Measurements from ENCODE around the gene PDE10A. TPM values are rescaled to one million over a fixed set of nuclear protein-coding genes. Genes with fewer than 3 reads are reported as not detected.

PDE10A gene
- total RNA-seq, 1 donor: 5.6 TPM

GRCh38 chr6:165308926-165309731, 353.9 kb downstream of the PDE10A start, which contains the start of gene C6orf118:
TSS of gene C6orf118 (minus strand) at chr6:165309605. CDS start at chr6:165309586, 19 bp downstream.
- no peak for TF ChIP-seq CTCF (IDR thresholded peaks at IDR 0.05; ENCODE audit: insufficient read depth, low read depth, low read length)
- peak; percentile 59 for DNase-seq (ENCODE audit: low read depth)

GRCh38 chr6:165306955-165307354, 356.1 kb downstream of the PDE10A start:
- H3K4me3 ChIP-seq (ENCODE audit: low read depth, low read length): no peak overlapping the region
- TF ChIP-seq CTCF (IDR thresholded peaks at IDR 0.05; ENCODE audit: insufficient read depth, low read depth, low read length): no peak
- no peak for DNase-seq (ENCODE audit: low read depth)

More at GRCh38 chr6:165308926-165309731, 353.9 kb downstream of the PDE10A start, which contains the start of gene C6orf118:
- H3K4me3 ChIP-seq (ENCODE audit: low read depth, low read length): peak within 1 kb of the TSS; percentile 56

GRCh38 chr6:165301372-165302246, 361.4 kb downstream of the PDE10A start:
- no peak for DNase-seq (ENCODE audit: low read depth)
- TF ChIP-seq CTCF (IDR thresholded peaks at IDR 0.05; ENCODE audit: insufficient read depth, low read depth, low read length): no peak
- H3K4me3 ChIP-seq (ENCODE audit: low read depth, low read length): no peak overlapping the region

GRCh38 chr6:165300422-165300936, 362.6 kb downstream of the PDE10A start:
- TF ChIP-seq CTCF (IDR thresholded peaks at IDR 0.05; ENCODE audit: insufficient read depth, low read depth, low read length): no peak
- no peak for DNase-seq (ENCODE audit: low read depth)
- no peak overlapping the region for H3K4me3 ChIP-seq (ENCODE audit: low read depth, low read length)

GRCh38 chr6:165298875-165299274, 364.2 kb downstream of the PDE10A start:
- no peak for DNase-seq (ENCODE audit: low read depth)
- H3K4me3 ChIP-seq (ENCODE audit: low read depth, low read length): no peak overlapping the region
- TF ChIP-seq CTCF (IDR thresholded peaks at IDR 0.05; ENCODE audit: insufficient read depth, low read depth, low read length): no peak

GRCh38 chr6:165298402-165298801, 364.6 kb downstream of the PDE10A start:
- no peak overlapping the region for H3K4me3 ChIP-seq (ENCODE audit: low read depth, low read length)
- DNase-seq (ENCODE audit: low read depth): no peak
- no peak for TF ChIP-seq CTCF (IDR thresholded peaks at IDR 0.05; ENCODE audit: insufficient read depth, low read depth, low read length)

All from fibroblast of villous mesenchyme (primary cell).